Ovary (tissue), 3 donors: ENCODE results near the gene RDX.

Source experiments
- EP300 ChIP-seq: sonication (generic); formaldehyde crosslinking; IDR thresholded peaks from one replicate; pipeline ENCODE4 v1.6.1; 2017; ENCODE audit warnings: antibody characterized with exemption
- POLR2A ChIP-seq: fragments of 450-650 bp; IDR thresholded peaks from one replicate; pipeline ENCODE4 v1.6.1; 2017; ENCODE audit warnings: antibody characterized with exemption, mild to moderate bottlenecking, moderate library complexity
- TF ChIP-seq, protein P1 (sequence below), 3 donors: fragments of 450-650 bp in 2 of 3; fragments of 200-600 bp in 1 of 3; IDR thresholded peaks; one replicate each; pipeline versions ENCODE4 v1.5.1 to v1.8.0; 2016 to 2022; ENCODE audit warnings: antibody characterized with exemption in 3 of 3, mild to moderate bottlenecking in 1 of 3
- donor health status: DM: no; HTN: no; CAD: no.

DNA sequence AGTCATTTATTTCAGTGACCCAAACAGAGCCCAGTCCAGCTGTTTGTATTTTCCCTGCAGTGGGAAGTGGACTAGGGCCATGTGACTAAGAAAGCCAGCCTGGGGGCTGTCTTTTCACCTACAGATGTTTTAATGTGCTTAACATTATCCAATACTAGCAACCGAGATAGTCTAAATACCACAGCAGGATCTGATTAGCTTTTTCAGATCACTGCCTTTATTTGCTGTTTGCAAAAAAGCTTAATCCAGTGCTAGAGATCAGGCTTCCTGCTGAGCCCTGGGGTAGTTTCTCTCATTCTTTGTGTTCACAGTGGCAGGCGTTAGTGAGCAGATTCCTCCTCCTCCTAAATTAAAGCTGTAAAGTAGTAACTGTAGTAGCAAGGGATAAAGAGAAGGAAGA lies 168.3 kb downstream of the RDX start:
- TF ChIP-seq, protein P1, sequence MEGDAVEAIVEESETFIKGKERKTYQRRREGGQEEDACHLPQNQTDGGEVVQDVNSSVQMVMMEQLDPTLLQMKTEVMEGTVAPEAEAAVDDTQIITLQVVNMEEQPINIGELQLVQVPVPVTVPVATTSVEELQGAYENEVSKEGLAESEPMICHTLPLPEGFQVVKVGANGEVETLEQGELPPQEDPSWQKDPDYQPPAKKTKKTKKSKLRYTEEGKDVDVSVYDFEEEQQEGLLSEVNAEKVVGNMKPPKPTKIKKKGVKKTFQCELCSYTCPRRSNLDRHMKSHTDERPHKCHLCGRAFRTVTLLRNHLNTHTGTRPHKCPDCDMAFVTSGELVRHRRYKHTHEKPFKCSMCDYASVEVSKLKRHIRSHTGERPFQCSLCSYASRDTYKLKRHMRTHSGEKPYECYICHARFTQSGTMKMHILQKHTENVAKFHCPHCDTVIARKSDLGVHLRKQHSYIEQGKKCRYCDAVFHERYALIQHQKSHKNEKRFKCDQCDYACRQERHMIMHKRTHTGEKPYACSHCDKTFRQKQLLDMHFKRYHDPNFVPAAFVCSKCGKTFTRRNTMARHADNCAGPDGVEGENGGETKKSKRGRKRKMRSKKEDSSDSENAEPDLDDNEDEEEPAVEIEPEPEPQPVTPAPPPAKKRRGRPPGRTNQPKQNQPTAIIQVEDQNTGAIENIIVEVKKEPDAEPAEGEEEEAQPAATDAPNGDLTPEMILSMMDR (IDR thresholded peaks at IDR 0.05), result no peak
- TF ChIP-seq POLR2A (no peak), EP300 (no peak)
